H1 (cell line): ENCODE results near the gene ZBTB16. TPM values are rescaled to one million over a fixed set of nuclear protein-coding genes. Genes with fewer than 3 reads are reported as not detected.

Experiments
- POLR2AphosphoS5 ChIP-seq: IDR thresholded peaks from 2 replicates; pipeline ENCODE4 v1.6.1; 2011; ENCODE audit warnings: low read depth, low read length
- TAF7 ChIP-seq: optimal IDR thresholded peaks from 2 replicates; pipeline ENCODE3; 2011; ENCODE audit warnings: low read depth, mild to moderate bottlenecking, inconsistent platforms, low read length, moderate library complexity, borderline replicate concordance
- polyA plus RNA-seq, 7 experiments: library from polyadenylated mRNA; depleted of rRNA in 3 of 7; stranded (reverse) in 5 of 7; unstranded in 2 of 7; fragments of >200 nt in 5 of 7; fragments of 200-250 nt in 2 of 7; gene quantifications; 1 replicate in 5 of 7; 2 replicates in 1 of 7; 4 replicates in 1 of 7; pipeline versions ENCODE4 v1.2.1 to v1.2.3, GENCODE V29; 2011 to 2013; ENCODE audit warnings: missing spikeins in 2 of 7, mixed read lengths in 2 of 7
- total RNA-seq: library from RNA; stranded (reverse); fragmentation: NEBNext Ultra II Directional; extraction: Animal tissue kit (Norgen Biotek cat#: 25700); gene quantifications from 2 replicates; pipeline ENCODE4 v1.2.1, GENCODE V29; 2021
- TF ChIP-seq, protein P1 (sequence below): IDR thresholded peaks from 2 replicates; pipeline ENCODE4 v1.6.1; 2011; ENCODE audit warnings: low read length, improper control_type of control experiment

Gene ZBTB16
- total and polyA plus RNA-seq, 2 of the 8 experiments (the other 6 are each of a cell fraction or from before 2014, with no cell fraction given) = 0.12 to 0.61 TPM

DNA sequence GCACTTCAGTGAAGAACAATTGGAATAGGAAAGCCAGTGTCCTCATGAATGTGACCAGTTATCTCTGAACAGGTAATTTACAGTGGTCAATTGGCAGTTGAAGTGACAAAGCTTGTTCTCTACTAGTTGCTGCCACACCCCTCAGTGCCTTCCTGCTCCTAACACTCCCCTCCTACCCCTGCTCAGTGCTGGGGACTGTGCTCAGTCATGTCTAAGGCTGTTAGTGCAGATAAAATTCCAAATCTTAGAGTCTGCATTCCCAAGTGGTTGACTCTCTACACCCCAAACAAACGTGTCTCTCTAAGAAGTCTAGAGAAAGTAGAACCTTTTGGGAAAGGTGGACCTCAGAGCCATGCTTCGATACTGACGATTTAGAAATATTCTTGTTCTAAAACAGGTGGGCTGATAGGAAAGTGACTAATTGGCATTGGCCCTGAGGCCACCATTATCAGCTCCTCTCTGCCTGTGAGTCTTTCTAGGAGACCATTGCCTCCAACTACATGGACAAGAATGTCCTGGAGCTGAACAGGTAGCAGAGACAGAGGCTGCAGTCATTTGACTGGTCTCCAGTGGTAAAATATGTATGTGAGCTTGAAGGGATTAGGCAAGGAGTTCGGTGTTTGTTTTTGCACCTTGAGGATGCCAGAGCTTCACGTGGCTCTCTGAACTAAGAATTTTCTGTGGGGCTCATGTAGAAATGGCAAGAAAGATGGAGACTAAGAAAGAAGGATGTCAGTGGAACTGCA is 214.6 kb downstream of the ZBTB16 start (continued):
- TF ChIP-seq, protein P1, sequence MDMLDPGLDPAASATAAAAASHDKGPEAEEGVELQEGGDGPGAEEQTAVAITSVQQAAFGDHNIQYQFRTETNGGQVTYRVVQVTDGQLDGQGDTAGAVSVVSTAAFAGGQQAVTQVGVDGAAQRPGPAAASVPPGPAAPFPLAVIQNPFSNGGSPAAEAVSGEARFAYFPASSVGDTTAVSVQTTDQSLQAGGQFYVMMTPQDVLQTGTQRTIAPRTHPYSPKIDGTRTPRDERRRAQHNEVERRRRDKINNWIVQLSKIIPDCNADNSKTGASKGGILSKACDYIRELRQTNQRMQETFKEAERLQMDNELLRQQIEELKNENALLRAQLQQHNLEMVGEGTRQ = no peak
- TF ChIP-seq POLR2AphosphoS5 = no peak
- no peak for TF ChIP-seq TAF7
- TF ChIP-seq, all 59 proteins: peak for 0
